Kidney glomerular epithelial cell (primary cell): ENCODE measurements around the gene COL26A1.
"Not testable (repeated sequence)": the region's sequence is repeated elsewhere in the genome, so short reads cannot be mapped to it uniquely, and the experiment has no call there.

Experiments
- DNase-seq: peaks from one replicate; lab custom pipeline; 2025; lab: John Stamatoyannopoulos, UW

COL26A1 gene

DNA sequence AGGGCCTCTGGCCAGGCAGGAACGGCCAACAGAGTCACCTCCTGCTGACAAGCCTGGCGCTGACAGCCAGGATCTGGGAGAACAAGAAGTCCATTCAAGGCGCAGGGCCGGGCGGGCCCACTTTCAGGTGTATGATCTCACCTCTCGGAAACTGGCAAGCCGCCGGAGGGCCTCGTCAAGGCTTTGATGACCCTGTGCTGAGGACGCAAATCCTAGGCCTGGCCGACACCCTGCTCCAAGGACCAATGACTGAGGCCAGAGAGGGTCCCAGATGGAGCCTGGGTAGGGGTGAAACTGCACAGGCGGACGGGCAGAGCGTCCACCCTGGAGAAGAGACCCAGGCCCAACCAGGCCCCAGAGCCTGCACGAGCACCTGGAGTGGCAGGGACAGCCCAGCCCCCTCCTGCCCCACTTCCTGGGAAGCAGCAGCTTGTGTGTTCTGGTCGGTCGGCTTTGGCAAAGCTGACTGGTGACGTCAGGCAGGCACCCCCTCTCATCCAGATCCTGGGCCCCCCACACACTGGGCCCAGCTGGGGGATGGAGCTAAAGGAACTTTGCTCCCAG is 235.8 kb downstream of the COL26A1 start:
- no peak for DNase-seq

- no peak for DNase-seq
These were observed 236.5 kb downstream of the COL26A1 start for GRCh38 chr7:101598986-101599771.

DNA sequence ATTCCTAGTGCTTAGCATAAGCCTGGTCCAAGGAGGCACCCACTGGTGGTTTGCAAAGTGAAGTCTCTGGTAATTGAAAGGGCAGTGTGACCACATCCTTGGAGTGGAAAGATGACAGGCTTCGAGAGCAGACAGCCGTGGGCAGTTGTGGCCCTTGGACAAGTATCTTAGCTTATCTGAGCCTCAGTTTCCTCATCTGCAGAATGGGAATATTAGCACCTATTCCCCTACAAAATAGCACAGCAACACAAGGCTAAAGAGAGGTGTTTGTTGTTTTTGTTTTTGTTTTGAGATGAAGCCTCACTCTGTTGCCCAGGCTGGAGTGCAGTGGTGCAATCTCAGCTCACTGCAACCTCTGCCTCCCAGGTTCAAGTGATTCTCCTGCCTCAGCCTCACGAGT is 237.1 kb downstream of the COL26A1 start:
- DNase-seq = no peak

DNA sequence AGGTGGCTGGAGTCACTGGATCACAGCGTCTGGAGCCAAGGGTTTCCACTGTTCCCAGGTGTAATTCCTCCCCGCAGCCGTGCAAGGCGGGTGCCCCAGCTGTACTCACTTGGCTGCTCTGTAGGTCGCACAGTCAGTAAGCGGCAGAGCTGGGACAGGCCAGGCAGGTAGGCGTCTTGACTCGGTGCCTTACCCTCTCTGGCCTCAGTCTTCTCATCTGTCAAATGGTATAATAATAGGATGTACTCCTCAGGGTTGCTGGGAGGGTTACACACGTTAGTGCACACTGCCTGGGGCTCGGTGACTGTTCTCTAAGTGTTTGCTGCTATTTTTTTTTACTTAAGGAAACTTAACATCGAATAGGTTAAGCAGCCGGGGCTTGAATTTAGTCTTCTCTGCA is 239.4 kb downstream of the COL26A1 start:
- DNase-seq = no peak

DNA sequence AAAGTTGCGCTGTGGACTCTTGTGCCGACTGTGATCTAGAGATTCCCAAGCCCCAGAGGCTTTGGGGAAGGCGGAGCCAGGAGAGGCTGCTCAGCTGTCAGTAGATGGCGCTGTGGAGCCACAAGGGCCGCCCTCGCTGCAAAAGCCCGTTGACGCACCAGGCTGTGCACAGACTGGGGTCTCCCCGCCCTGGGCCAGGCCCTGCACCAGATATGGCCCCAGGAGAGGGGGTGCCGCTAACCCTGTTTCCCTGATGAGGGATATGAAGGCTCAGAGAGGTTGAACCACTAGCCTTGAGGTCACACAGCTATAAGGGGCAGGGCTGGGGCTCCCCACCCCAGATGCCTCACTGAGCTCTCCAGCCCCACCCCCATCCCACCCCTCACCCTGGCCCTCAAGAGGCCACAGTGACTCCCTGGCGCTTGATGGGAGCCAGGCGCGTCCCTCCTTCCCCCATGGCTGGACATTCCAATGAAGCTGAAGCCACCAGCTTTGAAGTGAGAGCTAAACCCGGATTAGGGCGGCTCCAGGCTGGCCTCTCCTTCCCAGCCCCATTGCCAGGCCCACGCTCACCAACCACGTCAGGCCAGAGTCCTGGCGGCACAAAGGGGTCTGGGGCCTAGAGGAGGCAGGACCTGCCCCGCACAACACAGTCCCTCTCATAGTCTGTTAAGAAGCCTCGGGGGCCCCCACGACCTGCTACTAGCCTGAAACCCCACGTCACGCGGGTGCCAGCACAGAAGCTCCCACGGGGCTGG is 240.0 kb downstream of the COL26A1 start:
- DNase-seq = peak; percentile 51

- no peak for DNase-seq
These were observed 241.8 kb downstream of the COL26A1 start for GRCh38 chr7:101604331-101604933.

DNA sequence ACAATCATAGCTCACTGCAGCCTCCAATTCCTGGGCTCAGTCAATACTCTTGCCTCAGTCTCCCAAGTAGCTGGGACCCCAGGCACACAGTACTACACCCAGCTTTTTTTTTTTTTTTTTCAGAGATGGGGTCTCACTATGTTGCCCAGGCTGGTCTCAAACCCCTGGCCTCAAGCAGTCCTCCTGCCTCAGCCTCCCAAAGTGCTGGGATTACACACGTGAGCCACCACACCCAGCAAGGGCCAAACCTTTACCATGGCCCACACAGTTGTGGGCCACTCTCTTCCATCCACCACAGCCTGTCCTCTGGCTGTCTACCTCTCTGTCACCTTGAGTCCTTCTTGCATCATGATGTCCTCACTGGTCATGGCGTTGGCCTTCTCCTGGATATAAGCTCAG is 242.3 kb downstream of the COL26A1 start:
- DNase-seq = not testable (repeated sequence)

DNA sequence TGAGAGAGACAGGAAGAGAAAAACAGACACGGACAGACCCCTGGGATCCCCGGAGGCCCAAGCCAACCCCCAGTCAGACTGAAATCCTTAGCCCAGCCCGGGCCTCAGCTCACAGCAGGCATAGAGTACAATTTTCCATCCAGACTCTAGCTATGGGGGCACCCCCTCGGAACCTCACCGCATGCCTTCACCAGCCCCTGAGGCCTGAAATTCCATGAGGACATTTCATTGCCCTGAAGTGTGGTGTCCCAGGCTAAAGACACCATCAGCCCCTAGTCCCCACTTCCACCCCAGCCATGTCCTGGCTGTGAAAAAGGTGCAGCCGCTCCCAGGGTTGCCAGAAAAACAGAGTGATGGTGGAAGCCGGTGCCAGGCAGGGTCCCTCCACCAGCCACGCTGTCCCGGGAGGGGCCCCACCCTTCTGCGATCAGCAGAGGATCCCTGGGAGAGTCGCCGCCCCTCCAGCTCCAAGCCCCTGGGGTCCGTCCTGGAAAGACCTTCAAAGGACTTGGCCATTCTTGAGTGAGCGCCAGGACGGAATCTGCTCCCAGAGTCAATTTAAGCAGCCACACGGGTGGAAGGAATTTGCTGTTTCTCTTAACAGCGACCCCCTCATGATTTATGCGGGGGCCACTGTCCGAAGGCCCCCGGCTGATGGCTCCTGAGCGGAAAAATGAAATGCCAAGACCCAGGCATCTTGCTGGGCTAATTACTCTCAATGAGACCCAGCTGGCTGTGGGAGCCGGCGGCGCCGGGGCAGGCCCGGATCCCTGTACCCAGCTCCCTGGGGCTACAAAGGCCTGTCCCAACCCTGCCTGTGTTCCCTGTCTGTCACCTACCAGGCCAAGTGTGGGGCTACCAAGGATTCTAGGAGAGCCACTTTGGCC is 243.2 kb downstream of the COL26A1 start:
- no peak for DNase-seq

- DNase-seq = no peak
These were observed 243.8 kb downstream of the COL26A1 start for GRCh38 chr7:101606498-101606923.
